HG03457 (cell line): ENCODE data around the gene ACMSD.
"Not testable (repeated sequence)": the region's sequence is repeated elsewhere in the genome, so short reads cannot be mapped to it uniquely, and the experiment has no call there.

Experiments used
- ATAC-seq: cut with Tn5 transposase; IDR thresholded peaks from one replicate; pipeline ENCODE4 v1.9.1; 2021; ENCODE audit warnings: moderate number of reproducible peaks; ENCODE audit not compliant: unreplicated experiment

ACMSD gene

GRCh38 chr2:134838143-134838620 lies at the start of gene ACMSD:
TSS of gene ACMSD (plus strand) at chr2:134838616. CDS start at chr2:134838683, 67 bp downstream.
- ATAC-seq: no peak

GRCh38 chr2:134790487-134790886 lies 47.9 kb upstream of the ACMSD start:
- no peak for ATAC-seq

GRCh38 chr2:134791616-134792015 lies 46.8 kb upstream of the ACMSD start:
- no peak for ATAC-seq

- ATAC-seq: no peak
These were observed 46.2 kb upstream of the ACMSD start for GRCh38 chr2:134792186-134792585.

- no peak for ATAC-seq
These were observed 42.7 kb upstream of the ACMSD start for GRCh38 chr2:134795765-134796164.

- no peak for ATAC-seq
These were observed 42.0 kb upstream of the ACMSD start for GRCh38 chr2:134796373-134796772.

- ATAC-seq: no peak
These were observed 38.5 kb upstream of the ACMSD start for GRCh38 chr2:134799936-134800335.

- no peak for ATAC-seq
These were observed 38.1 kb upstream of the ACMSD start for GRCh38 chr2:134800341-134800740.

- not testable (repeated sequence) for ATAC-seq
These were observed 34.6 kb upstream of the ACMSD start for GRCh38 chr2:134803609-134804405.

GRCh38 chr2:134815741-134816140 lies 22.7 kb upstream of the ACMSD start:
- ATAC-seq: no peak

- no peak for ATAC-seq
These were observed 20.1 kb upstream of the ACMSD start for GRCh38 chr2:134818321-134818720.

- no peak for ATAC-seq
These were observed 19.1 kb upstream of the ACMSD start for GRCh38 chr2:134819334-134819733.

- no peak for ATAC-seq
These were observed 15.0 kb upstream of the ACMSD start for GRCh38 chr2:134823431-134823830.

GRCh38 chr2:134823832-134824231 lies 14.6 kb upstream of the ACMSD start:
- ATAC-seq: no peak

GRCh38 chr2:134825716-134826115 lies 12.7 kb upstream of the ACMSD start:
- ATAC-seq: not testable (repeated sequence)

GRCh38 chr2:134835471-134835870 lies 2.9 kb upstream of the ACMSD start:
- ATAC-seq: no peak

- ATAC-seq: no peak
These were observed 1.4 kb upstream of the ACMSD start for GRCh38 chr2:134836986-134837385.

- no peak for ATAC-seq
These were observed 1.2 kb downstream of the ACMSD start for GRCh38 chr2:134839649-134840048.

- ATAC-seq: no peak
These were observed 4.6 kb downstream of the ACMSD start for GRCh38 chr2:134842930-134843490.

GRCh38 chr2:134843968-134844367 lies 5.6 kb downstream of the ACMSD start:
- no peak for ATAC-seq

GRCh38 chr2:134845028-134845427 lies 6.6 kb downstream of the ACMSD start:
- no peak for ATAC-seq

GRCh38 chr2:134845719-134846118 lies 7.3 kb downstream of the ACMSD start:
- ATAC-seq: no peak
